GM08714 (cell line): Measurements from ENCODE around the gene TNIK.

Experiments used
- H3K4me3 ChIP-seq: fragments of 200-500 bp; sonication (Bioruptor generic); 2 replicates; pipeline ENCODE4 v1.5.1; 2014; ENCODE audit warnings: mild to moderate bottlenecking, low read length, inconsistent platforms
- ZNF274 ChIP-seq: IDR thresholded peaks from 2 replicates; pipeline ENCODE4 v1.6.1; 2012; ENCODE audit warnings: mild to moderate bottlenecking, low read depth, low read length

TNIK gene

GRCh38 chr3:171278299-171278590 lies 182.0 kb downstream of the TNIK start:
- TF ChIP-seq ZNF274, result no peak
- H3K4me3 ChIP-seq, result no peak overlapping the region

- H3K4me3 ChIP-seq, result no peak overlapping the region
- TF ChIP-seq ZNF274, result no peak
These were observed 182.5 kb downstream of the TNIK start for GRCh38 chr3:171277456-171278298.

- no peak overlapping the region for H3K4me3 ChIP-seq
- no peak for TF ChIP-seq ZNF274
These were observed 183.3 kb downstream of the TNIK start for GRCh38 chr3:171276923-171277322.

GRCh38 chr3:171274222-171274621 lies 186.0 kb downstream of the TNIK start:
- TF ChIP-seq ZNF274, result no peak

GRCh38 chr3:171270541-171270940 lies 189.7 kb downstream of the TNIK start:
- no peak for TF ChIP-seq ZNF274
- no peak overlapping the region for H3K4me3 ChIP-seq

More at GRCh38 chr3:171274222-171274621, 186.0 kb downstream of the TNIK start:
- H3K4me3 ChIP-seq, result no peak overlapping the region

- H3K4me3 ChIP-seq, result no peak overlapping the region
- no peak for TF ChIP-seq ZNF274
These were observed 190.7 kb downstream of the TNIK start for GRCh38 chr3:171269542-171269941.

- no peak overlapping the region for H3K4me3 ChIP-seq
- TF ChIP-seq ZNF274, result no peak
These were observed 191.5 kb downstream of the TNIK start for GRCh38 chr3:171268677-171269076.

GRCh38 chr3:171267104-171267503 lies 193.1 kb downstream of the TNIK start:
- TF ChIP-seq ZNF274, result no peak
- H3K4me3 ChIP-seq, result no peak overlapping the region; the same call in 1 of the 2 replicates

GRCh38 chr3:171266740-171267073 lies 193.5 kb downstream of the TNIK start:
- no peak for TF ChIP-seq ZNF274

GRCh38 chr3:171266034-171266739 lies 194.0 kb downstream of the TNIK start:
- peak overlapping the region; percentile 51; the same call in 1 of the 2 replicates for H3K4me3 ChIP-seq
- TF ChIP-seq ZNF274, result no peak

More at GRCh38 chr3:171266740-171267073, 193.5 kb downstream of the TNIK start:
- 0 out of 2 replicates have a peak overlapping the region, but pooled peaks have one; percentile 51 for H3K4me3 ChIP-seq

GRCh38 chr3:171264758-171265157 lies 195.4 kb downstream of the TNIK start:
- no peak overlapping the region for H3K4me3 ChIP-seq
- TF ChIP-seq ZNF274, result no peak

GRCh38 chr3:171262431-171262830 lies 197.8 kb downstream of the TNIK start:
- TF ChIP-seq ZNF274, result no peak
- no peak overlapping the region for H3K4me3 ChIP-seq

- no peak overlapping the region for H3K4me3 ChIP-seq
- no peak for TF ChIP-seq ZNF274
These were observed 198.7 kb downstream of the TNIK start for GRCh38 chr3:171261487-171261886.

- no peak overlapping the region for H3K4me3 ChIP-seq
- TF ChIP-seq ZNF274, result no peak
These were observed 199.3 kb downstream of the TNIK start for GRCh38 chr3:171260899-171261298.

GRCh38 chr3:171260466-171260865 lies 199.7 kb downstream of the TNIK start:
- TF ChIP-seq ZNF274, result no peak
- no peak overlapping the region for H3K4me3 ChIP-seq

- H3K4me3 ChIP-seq, result no peak overlapping the region
- no peak for TF ChIP-seq ZNF274
These were observed 201.9 kb downstream of the TNIK start for GRCh38 chr3:171258316-171258715.
